ENCODE measurements around the gene C2orf78. TPM values are rescaled to one million over a fixed set of nuclear protein-coding genes. Genes with fewer than 3 reads are reported as not detected.

Gene C2orf78
- total and polyA plus RNA-seq, 9 of the 15 experiments (the other 6 are each of a cell fraction or from before 2014, with no cell fraction given) = 0.04 to 0.28 (median 0.20) TPM

DNA sequence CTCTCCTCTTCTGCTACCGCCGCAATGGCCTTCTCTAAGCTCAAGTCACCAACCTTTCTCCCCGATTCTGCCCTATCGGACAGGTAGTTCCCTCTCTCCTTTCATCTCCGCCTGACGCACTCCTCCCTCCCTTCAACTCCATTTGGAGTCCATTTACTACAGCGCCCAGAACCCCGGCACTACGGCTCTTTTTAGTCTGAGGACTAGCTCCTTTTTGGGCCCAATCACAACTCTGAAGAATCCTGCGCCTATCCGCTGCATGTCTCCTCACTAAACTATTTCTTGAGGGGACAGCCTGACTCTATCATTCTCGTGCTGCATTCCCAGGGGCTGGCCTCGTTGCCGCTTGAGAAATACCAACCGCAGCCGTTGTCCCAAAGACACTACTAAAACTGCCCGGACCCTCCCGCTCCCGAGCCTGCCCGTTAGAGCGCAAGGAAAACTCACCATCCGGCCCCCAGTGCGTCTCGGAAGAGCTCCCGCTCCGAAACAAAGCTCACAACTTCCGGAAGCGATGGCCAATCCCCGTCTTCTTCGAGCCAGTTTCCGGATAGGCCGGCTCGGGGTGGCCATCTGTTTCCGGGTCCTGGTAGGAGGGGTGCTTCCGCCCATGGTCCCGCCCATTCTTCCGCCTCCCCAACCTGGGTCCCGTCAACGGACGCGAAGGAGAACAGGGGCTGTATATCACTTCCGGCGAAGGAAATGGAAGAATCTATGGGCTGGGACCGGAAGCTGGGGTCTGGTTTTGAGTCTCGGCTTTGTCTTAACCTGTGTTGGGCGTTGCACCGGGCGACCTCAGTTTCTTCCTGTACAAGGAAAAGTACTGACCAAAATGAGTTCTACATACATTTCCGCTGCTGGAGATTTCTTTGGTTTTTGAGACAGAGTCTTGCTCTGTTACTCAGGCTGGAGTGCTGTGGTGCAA is 46.9 kb upstream of the C2orf78 start, which contains the start of gene TPRKB (continued):
- TF ChIP-seq, protein P1, sequence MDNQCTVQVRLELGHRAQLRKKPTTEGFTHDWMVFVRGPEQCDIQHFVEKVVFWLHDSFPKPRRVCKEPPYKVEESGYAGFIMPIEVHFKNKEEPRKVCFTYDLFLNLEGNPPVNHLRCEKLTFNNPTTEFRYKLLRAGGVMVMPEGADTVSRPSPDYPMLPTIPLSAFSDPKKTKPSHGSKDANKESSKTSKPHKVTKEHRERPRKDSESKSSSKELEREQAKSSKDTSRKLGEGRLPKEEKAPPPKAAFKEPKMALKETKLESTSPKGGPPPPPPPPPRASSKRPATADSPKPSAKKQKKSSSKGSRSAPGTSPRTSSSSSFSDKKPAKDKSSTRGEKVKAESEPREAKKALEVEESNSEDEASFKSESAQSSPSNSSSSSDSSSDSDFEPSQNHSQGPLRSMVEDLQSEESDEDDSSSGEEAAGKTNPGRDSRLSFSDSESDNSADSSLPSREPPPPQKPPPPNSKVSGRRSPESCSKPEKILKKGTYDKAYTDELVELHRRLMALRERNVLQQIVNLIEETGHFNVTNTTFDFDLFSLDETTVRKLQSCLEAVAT (IDR thresholded peaks at IDR 0.05) = peak in 1 of 2 experiments; percentile 91; a peak in 2 of 4 replicates
- TF ChIP-seq ATF3 (IDR thresholded peaks at IDR 0.05) = no peak
- TF ChIP-seq ATF3 (CRISPR knock-in tag; conservative IDR thresholded peaks at IDR 0.05) = 0 out of 2 replicates have a peak, but pooled peaks have one; percentile 24
- TF ChIP-seq KDM5B (IDR thresholded peaks at IDR 0.05; ENCODE audit: insufficient replicate concordance, low read depth, low read length) = peak; percentile 68
- no peak for TF ChIP-seq FUS (optimal IDR thresholded peaks at IDR 0.05; ENCODE audit: low read depth, low read length)
- no peak for TF ChIP-seq SMARCA4 (IDR thresholded peaks at IDR 0.05)
- no peak for TF ChIP-seq XRCC3 (IDR thresholded peaks at IDR 0.05)
- TF ChIP-seq ZNF384 (IDR thresholded peaks at IDR 0.05; ENCODE audit: low read depth, low read length) = 0 out of 2 replicates have a peak, but pooled peaks have one; percentile 15
- TF ChIP-seq ZNF140 (CRISPR knock-in tag; IDR thresholded peaks at IDR 0.05) = no peak
- no peak for TF ChIP-seq ZNF274 (IDR thresholded peaks at IDR 0.05; ENCODE audit: borderline replicate concordance, low read depth, low read length)
- TF ChIP-seq ZNF699 (CRISPR knock-in tag; IDR thresholded peaks at IDR 0.05; ENCODE audit: insufficient replicate concordance) = no peak
- no peak for TF ChIP-seq HMBOX1 (IDR thresholded peaks at IDR 0.05)
- TF ChIP-seq FOXA3 (CRISPR knock-in tag; conservative IDR thresholded peaks at IDR 0.05 in 1 of 2, IDR thresholded peaks at IDR 0.05 in 1 of 2) = 0 out of 4 replicates have a peak, but pooled peaks of 1 of the 2 experiments have one; percentile 13
- TF ChIP-seq ZBTB7A (IDR thresholded peaks at IDR 0.05; ENCODE audit: borderline replicate concordance, control insufficient read depth, low read depth, low read length) = no peak; the same call in 1 of the 2 replicates
- no peak for TF ChIP-seq SNIP1 (IDR thresholded peaks at IDR 0.05; ENCODE audit: low read depth)
- TF ChIP-seq MEIS2 (IDR thresholded peaks at IDR 0.05; ENCODE audit: partially characterized antibody) = peak; percentile 33
- TF ChIP-seq, protein P2, sequence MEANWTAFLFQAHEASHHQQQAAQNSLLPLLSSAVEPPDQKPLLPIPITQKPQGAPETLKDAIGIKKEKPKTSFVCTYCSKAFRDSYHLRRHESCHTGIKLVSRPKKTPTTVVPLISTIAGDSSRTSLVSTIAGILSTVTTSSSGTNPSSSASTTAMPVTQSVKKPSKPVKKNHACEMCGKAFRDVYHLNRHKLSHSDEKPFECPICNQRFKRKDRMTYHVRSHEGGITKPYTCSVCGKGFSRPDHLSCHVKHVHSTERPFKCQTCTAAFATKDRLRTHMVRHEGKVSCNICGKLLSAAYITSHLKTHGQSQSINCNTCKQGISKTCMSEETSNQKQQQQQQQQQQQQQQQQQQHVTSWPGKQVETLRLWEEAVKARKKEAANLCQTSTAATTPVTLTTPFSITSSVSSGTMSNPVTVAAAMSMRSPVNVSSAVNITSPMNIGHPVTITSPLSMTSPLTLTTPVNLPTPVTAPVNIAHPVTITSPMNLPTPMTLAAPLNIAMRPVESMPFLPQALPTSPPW (CRISPR knock-in tag; IDR thresholded peaks at IDR 0.05) = peak; percentile 90
- TF ChIP-seq EGR1 (conservative IDR thresholded peaks at IDR 0.05) = 0 out of 2 replicates have a peak, but pooled peaks have one; percentile 9
- TF ChIP-seq PHF8 (IDR thresholded peaks at IDR 0.05; ENCODE audit: borderline replicate concordance, low read length) = peak; percentile 83
- no peak for TF ChIP-seq PTTG1 (tag; IDR thresholded peaks at IDR 0.05; ENCODE audit: low read depth)
- no peak for TF ChIP-seq NCOA6 (IDR thresholded peaks at IDR 0.05)
